ENCODE results near the gene EGLN3. TPM values are rescaled to one million over a fixed set of nuclear protein-coding genes. Genes with fewer than 3 reads are reported as not detected.
"Not testable (repeated sequence)": the region's sequence is repeated elsewhere in the genome, so short reads cannot be mapped to it uniquely, and the experiment has no call there.

EGLN3 gene
- total RNA-seq = 111 TPM
- long read RNA-seq, transcript EGLN3-209 (5 exons, 1,004 nt) = minor isoform, 9 of 229 reads
- long read RNA-seq, transcript EGLN3-201 (5 exons, 2,709 nt) = major isoform, 208 of 229 reads
- long read RNA-seq, partial matches to known transcripts = 6 of 229 reads
- long read RNA-seq, other reads (novel, unspliced or antisense) = 4 of 229 reads

DNA sequence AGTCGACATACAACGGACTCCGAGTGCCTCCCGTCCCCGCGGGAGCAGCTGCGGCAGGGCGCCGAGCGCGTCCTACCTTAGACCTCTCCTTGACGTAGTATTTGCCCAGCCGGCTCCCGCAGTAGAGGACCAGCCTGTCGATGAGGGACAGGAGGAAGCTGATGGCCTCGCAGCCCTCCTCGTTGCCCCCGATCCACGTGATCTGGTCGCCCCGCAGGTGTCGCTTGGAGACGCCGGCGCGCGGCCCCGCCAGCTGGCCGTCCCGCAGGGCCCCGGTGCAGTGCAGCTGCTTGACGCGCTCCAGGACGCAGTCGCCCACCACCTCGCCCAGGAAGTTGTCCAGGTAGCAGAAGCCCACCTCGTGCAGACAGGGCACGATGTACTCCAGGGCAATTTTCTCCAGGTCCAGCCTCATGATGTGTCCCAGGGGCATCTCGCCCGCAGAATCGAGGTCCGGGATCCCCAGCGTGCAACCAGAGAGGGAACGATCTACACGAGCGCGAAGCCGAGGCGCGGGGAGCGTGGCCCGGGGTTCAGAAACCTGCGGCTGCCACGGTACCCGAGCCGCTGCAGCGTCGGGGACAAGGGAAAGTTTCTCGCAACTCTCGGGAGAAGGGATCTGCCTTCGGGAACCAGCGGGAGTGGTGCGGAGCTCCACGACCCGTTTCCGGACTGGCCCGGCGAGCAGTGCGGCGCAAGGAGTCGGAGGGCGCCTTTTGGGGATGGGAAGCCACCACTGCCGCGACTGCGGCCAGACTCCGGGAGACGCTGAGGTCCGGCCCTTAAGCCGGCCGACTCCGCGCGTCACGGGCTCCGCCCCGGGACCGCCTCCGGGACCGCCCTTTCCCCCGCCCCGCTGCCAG lies at the start of gene EGLN3:
EGLN3 (minus strand) TSS at position 755 of the 863 bp plus-strand sequence; CDS start at position 433, 322 bp downstream.
- DNase-seq (peak; percentile 94), ATAC-seq (ENCODE audit: poor library complexity) (peak; percentile 98)
- intact Hi-C loops (cut with DNase I) = loop anchor here (10.0 kb wide), 3 partner anchors 84 to 274 kb away; no protein-coding TSS in a partner anchor

DNA sequence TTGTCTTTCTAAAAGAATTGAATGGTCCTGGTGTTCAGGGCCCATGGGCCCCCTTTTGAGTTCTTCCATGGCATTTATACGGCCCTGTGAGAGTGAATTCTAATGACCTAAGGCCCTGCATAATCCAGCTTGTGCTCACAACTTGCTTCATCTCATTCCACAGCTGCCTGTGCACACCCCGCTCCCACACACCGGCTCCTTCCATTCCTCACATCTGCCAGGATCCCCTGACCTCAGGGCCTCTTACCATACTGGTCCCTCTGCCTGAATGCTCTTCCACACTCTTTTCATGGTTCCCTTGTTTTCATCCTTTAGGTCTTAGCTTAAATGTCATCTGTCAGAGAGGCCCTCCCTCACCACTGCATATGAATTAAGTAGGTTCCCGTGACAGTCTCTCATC lies 49.5 kb upstream of the EGLN3 start:
- DNase-seq (no peak), ATAC-seq (ENCODE audit: poor library complexity) (no peak)
- intact Hi-C loops (cut with DNase I) = no loop called here

DNA sequence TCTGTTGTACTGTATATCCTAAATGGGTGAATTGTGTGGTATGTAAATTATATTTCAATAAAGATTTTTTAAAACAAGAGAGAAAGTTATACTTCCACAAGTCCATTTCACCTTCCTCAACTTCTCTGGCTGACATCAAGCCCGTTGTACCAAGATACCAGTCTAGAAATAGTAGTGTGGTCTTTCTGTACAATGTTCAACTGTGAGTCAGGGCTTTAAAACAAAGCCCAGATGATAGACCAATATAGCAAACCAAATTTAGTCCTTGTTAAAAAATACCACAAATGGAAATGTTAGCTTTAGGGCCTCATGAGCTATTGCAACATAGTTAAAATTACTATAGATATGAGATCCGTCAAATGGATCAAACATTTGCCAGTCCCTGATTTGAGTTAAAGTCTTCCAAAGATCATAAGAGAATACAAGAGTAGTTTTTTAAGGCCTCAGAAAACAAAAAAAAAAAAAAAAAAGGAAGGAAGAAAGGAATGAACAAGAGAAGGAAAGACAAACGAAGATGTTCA lies 49.0 kb upstream of the EGLN3 start:
- DNase-seq (no peak), ATAC-seq (ENCODE audit: poor library complexity) (no peak)
- intact Hi-C loops (cut with DNase I) = no loop called here

- ATAC-seq (ENCODE audit: poor library complexity) (no peak), DNase-seq (no peak)
- intact Hi-C loops (cut with DNase I) = no loop called here
Measured at GRCh38 chr14:33997611-33998010, 46.7 kb upstream of the EGLN3 start.

GRCh38 chr14:33996462-33996861 lies 45.6 kb upstream of the EGLN3 start:
- intact Hi-C loops (cut with DNase I) = no loop called here
- DNase-seq (no peak), ATAC-seq (ENCODE audit: poor library complexity) (no peak)

DNA sequence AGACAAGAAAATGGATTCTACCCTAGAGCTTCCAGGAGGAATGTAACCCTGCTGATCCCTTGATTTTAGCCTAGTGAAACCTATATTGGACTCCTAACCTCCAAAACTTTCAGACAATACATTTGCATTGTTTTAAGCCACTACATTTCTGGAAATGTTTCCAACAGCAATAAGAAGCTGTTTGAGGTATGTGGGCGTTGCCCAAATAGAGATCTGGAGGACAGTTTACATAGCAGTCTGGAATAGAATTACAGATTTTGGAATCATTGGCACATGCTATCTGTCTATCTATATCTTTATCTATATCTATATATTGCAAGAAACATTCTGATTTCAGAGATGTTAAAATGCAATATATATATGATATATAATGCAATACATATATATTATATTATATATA lies 42.4 kb upstream of the EGLN3 start:
- ATAC-seq (ENCODE audit: poor library complexity) = no peak
- intact Hi-C loops (cut with DNase I) = no loop called here
- DNase-seq = no peak

DNA sequence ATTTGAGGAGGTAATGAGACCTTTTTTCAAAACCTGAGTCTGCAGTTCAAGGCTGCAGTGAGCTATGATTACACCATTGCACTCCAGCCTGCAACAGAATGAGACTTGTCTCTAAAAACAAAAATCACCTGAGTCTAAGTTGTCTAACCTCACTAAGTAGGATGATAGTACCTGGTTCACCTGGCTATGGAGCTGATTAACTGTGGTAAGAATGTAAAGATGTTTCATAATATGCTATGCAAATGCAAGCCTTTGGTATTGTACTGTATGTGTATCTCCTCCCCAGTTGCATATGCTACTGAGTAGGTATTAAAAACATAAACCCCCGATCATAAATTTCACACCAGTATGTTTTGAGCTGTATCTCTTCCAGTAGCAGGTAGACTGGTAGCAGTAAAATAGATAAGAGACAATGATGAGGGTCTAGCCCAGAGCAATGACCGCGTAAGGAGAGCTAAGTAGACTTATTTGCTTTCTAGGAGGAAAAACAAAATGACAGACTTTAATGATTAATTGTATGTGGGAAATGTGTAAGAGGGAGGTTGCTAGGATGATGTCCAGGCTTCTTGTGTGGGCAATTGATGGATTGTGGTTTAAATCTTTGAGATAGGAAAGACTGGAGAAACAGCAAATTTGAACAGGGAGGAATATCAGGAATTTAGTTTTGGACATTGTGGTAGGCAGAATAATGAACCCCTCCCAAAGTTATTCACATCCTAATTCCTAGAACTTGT lies 41.6 kb upstream of the EGLN3 start:
- no peak for DNase-seq
- intact Hi-C loops (cut with DNase I) = no loop called here
- ATAC-seq (ENCODE audit: poor library complexity) = no peak

DNA sequence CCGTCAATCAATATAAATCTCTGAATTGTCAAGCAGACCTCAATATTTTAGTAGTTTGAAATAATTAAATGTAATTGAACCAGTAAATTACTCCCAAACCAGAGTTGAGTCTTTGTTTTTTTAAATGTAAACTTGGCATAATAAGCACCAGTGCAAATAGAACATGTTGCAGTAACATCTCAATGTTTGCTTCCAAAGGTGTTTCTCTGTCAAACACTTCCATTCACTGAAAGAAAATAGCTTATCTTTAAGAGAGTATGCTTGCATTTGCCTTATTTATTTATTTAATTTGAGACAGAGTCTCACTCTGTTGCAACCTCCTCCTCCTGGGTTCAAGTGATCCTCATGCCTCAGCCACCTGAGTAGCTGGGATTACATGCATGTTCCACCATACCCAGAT lies 39.9 kb upstream of the EGLN3 start:
- intact Hi-C loops (cut with DNase I) = no loop called here
- no peak for DNase-seq
- no peak for ATAC-seq (ENCODE audit: poor library complexity)

GRCh38 chr14:33987565-33988080 lies 36.7 kb upstream of the EGLN3 start:
- ATAC-seq (ENCODE audit: poor library complexity) (no peak), DNase-seq (no peak)
- intact Hi-C loops (cut with DNase I) = no loop called here

- intact Hi-C loops (cut with DNase I) = no loop called here
- ATAC-seq (ENCODE audit: poor library complexity) (no peak), DNase-seq (no peak)
Measured at GRCh38 chr14:33986804-33987203, 35.9 kb upstream of the EGLN3 start.

- ATAC-seq (ENCODE audit: poor library complexity) (no peak), DNase-seq (no peak)
- intact Hi-C loops (cut with DNase I) = no loop called here
Measured at GRCh38 chr14:33985242-33985641, 34.4 kb upstream of the EGLN3 start.

DNA sequence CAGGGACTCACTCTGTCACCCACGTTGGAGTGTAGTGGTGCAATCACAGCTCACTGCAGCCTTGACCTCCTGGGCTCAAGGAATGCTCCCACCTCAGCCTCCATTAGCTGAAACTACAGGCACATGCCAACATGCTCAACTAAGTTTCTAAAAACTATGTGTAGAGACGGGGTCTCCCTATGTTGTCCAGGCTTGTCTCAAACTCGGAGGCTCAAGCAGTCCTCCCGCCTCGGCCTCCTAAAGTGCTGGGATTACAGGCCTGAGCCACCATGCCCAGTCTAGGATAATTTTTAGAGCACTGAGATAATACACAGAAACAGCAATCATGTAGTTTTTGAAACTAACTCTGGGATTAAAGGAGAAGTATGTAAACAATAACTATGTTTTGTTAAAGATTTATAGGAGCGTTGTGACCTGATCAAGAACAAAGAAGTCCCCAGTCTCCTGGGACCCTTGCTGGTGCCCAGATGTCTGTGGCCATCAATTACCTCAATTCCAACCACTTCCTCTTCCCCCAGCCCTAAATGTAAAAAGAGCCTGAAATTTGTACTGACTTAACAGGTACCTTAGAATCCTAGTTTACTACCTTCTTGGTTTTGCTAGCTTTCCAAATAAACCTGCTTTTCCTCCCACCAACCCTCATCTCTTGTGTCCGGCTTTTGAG lies 28.9 kb upstream of the EGLN3 start:
- ATAC-seq (ENCODE audit: poor library complexity) (no peak), DNase-seq (no peak)
- intact Hi-C loops (cut with DNase I) = no loop called here

- ATAC-seq (ENCODE audit: poor library complexity) (peak; percentile 59), DNase-seq (no peak)
- intact Hi-C loops (cut with DNase I) = no loop called here
Measured at GRCh38 chr14:33978892-33979612, 28.2 kb upstream of the EGLN3 start.

GRCh38 chr14:33972583-33973081 lies 21.8 kb upstream of the EGLN3 start:
- intact Hi-C loops (cut with DNase I) = no loop called here
- DNase-seq = no peak

GRCh38 chr14:33969846-33970245 lies 19.0 kb upstream of the EGLN3 start:
- DNase-seq; ATAC-seq (ENCODE audit: poor library complexity); intact Hi-C loops (cut with DNase I): not testable (repeated sequence)

More at GRCh38 chr14:33972583-33973081, 21.8 kb upstream of the EGLN3 start:
- no peak for ATAC-seq (ENCODE audit: poor library complexity)

- no peak for DNase-seq
- no peak for ATAC-seq (ENCODE audit: poor library complexity)
- intact Hi-C loops (cut with DNase I) = no loop called here
Measured at GRCh38 chr14:33968722-33969121, 17.8 kb upstream of the EGLN3 start.

- no peak for ATAC-seq (ENCODE audit: poor library complexity)
- no peak for DNase-seq
- intact Hi-C loops (cut with DNase I) = no loop called here
Measured at GRCh38 chr14:33967138-33967537, 16.3 kb upstream of the EGLN3 start.

GRCh38 chr14:33966276-33966675 lies 15.4 kb upstream of the EGLN3 start:
- intact Hi-C loops (cut with DNase I) = no loop called here
- no peak for DNase-seq
- ATAC-seq (ENCODE audit: poor library complexity) = no peak
